HG03025 (cell line): ENCODE results near the gene ZBTB6.
"Not testable (repeated sequence)": the region's sequence is repeated elsewhere in the genome, so short reads cannot be mapped to it uniquely, and the experiment has no call there.

Source experiments
- ATAC-seq: cut with Tn5 transposase; IDR thresholded peaks from one replicate; pipeline ENCODE4 v1.9.1; 2021; ENCODE audit warnings: mild to moderate bottlenecking, moderate library complexity; ENCODE audit not compliant: unreplicated experiment, low FRiP score

The ZBTB6 gene

DNA sequence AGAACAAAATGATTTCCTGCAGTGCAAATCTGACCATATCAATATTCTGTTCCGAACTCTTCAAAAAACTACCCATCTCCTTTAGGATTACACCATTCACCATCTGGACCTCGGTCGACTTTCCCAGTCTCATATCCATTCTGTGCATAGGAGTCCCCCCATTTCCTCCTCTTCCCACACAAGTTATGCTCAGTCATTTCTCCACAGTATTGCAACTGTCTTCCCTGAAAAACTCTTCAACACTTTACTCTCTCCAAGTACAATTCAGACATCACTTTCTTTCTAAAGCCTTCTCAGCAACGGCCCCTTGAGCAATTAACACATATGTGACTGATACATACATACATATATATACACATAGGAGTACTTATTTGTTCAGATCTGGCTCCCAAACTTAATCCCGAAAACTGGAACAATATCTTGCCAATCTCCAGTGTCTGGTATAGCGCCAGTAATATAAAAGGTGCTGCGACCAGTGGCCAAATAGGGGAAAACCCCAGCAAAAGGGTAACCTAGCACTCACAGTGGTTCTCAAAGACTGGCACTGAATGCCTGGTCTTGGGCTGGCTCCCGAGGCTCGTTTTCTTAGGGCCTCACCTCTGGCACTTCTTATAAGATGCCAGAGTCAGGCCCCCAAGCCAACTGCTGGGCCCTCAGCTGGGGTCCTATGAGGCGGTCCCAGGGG lies 17.6 kb upstream of the ZBTB6 start:
- ATAC-seq = peak; percentile 11

DNA sequence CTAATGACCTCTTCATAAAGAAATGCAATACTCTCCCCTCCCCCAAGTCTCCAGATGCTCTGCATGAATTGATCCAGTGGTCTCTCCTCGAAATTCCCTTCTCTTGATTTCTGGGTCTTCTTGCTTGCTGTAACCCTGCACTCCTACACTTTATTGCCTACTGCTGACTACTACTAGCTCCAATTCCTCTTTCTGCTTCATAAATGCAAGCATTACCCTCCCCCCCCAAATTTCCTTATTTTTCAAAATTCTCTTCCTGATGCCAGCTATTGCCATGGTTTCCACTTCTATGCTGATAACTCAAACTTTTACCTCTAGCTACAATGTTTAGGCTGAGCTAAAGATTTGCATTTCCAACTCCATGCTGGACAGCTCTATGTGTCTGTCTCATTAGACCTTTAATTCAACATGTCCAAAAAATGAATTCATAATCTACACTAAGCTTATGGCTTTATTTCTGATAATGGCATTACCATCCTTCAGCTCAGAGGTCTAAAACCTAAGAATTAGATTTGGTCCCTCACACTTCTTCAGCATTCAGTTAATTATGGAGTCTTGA lies 16.8 kb upstream of the ZBTB6 start:
- no peak for ATAC-seq

DNA sequence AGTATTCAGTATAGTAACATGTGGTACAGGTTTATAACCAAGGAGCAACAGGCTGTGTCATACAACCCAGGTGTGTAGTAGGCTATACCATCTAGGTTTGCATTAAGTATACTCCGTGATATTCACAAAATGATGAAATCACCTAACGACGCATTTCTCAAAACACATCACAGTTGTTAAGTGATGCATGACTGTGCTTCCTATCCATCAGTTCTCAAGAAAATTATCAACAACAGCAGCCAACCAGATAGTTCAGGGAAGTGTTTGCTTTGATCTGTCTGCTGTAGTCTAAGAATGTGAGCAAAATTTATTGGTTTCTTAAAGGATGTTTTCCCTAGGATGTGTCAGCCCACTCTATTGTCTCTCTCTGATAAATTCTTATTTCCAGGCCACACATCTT lies 10.8 kb upstream of the ZBTB6 start:
- ATAC-seq = no peak

DNA sequence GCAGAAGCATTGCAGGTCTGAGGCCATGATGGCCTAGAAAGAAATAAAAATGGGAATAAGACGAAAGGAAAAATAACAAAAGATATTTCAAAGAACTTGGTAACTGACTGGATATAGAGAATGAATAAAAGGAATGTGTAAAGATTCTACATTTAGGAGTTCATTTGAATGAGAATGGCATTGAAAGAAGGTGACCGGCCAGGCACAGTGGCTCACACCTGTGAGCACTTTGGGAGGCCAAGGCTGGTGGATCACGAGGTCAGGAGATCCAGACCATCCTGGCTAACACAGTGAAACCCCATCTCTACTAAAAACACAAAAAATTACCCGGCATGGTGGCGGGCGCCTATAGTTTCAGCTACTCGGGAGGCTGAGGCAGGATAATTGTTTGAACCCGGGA lies 9.6 kb upstream of the ZBTB6 start:
- ATAC-seq = no peak

DNA sequence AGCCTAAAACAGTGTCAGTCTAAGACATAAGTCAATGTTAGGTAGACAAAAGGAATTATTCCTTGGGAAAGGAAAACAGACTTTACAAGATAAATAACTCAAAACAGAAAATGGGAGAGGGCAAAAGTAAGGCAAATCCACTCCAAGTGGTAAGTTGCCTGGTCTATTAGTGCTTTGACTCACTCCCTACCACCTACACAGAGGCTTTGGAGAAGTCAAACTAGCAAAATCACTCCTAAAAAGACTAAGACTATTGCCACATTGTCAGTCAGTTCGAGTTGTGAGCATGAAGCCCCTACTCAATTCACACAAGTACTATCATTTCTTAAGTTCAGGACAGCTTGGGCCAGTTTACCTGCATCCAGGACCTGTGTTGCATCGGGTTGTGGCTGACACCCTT lies 5.2 kb upstream of the ZBTB6 start:
- ATAC-seq = no peak

DNA sequence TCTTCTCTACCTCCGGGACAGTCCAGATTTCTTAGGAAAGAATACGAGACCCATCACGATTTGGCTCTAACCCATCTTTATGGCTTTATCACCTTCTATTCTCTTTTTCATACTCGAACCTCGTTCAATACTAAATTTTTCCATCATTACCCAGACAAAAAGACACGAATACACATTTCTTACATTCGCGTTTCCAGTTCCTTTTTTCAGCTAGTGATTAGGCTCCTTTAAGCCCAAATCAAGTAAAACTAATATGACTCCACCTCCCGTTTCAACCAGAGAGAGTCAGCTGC lies 506 bp downstream of the ZBTB6 start:
- no peak for ATAC-seq

DNA sequence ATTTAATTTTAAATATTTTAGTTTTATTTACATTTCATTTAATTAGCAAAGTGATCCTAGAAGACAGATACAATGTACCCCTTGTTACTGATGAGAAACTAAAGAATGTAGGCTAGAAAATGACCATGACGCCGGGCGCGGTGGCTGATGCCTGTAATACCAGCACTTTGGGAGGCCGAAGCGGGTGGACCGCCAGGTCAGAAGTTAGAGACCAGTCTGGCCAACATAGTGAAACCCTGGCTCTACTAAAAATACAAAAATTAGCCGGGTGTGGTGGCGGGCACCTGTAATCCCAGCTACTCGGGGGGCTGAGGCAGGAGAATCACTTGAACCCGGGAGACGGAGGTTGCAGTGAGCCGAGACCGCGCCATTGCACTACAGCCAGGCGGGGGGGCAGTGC lies 7.0 kb downstream of the ZBTB6 start:
- ATAC-seq = not testable (repeated sequence)

DNA sequence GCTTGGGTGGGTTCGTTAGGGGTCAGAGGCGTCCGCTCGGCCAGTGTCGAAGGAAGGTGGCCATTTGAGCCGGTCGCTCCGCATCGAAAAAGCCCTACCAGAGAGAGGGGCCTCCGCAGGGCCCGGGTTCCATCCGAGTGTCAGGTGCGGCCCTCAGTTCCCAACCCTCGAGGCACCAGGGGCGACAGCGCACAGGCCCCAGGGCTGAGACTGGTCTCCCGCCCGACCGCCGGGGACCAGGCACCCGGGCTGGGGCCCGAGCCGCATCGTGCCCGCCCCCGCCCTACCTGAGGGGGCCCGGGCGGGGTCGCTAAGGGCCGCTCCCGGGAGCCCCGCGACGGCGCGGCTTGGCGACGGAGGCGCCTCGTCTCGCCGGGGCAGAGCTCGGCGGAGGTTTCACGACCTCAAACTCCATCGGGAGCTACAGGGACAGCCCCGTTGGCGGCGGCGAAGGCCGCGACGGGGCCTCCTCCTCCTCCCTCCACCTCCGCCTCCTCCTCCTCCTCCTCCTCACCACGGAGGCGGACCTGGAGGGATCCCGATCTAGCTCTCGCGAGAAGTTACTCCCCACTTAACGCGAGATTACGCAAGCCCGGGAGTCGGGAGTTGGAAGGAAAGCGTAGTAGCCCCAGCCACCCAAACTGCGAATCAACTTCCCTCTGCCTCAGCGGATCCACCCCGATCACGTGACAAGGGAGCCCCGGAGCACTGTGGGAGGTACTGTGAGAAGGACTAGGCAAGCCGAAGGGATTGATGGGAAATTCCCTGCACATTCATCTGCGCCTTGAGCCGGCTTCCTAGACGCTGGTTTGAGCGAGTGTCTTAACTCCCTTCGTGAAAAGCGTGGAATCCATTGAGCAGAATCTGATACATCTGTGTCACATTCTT lies 8.1 kb downstream of the ZBTB6 start, which contains the start of gene RC3H2:
Gene RC3H2, minus strand, starts transcription at position 537 of the 888 bp plus-strand sequence. CDS start 7,850 bp downstream, outside the sequence.
- peak; percentile 79 for ATAC-seq

DNA sequence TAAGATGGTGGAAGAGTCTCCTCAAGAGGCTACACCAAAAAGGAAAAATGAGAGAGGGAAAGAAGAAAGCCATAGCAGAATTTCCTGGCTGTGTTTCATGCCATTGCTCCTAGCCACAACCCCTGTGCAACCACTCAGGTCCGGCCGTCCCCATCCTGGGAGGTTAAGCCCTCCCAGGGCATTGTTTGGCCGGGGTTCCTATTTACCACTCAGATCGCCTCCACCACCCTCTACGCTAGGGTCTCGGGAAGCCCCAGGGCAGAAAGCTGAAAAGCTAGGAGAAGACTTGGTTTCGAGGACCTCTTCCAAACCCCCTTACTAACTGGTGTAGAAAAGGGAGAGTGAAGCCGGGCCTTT lies 8.7 kb downstream of the ZBTB6 start:
- no peak for ATAC-seq

DNA sequence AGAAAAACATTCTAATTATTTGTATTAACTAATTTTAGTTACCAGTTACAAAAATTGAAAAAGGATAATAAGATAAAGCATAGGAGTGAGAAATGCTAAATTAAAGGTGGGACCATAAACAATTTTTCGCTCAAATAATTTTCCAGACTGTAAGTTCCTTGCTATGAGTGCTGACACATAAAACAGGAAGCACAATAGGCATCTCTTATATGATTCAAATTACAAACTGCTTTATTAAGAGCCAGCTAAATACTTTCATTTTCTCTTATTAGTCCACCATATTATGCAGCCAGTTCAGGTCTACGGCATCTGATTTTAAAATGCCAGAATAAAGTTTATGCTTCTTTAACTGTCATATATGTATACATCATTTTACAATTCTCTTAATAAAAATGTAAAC lies 12.3 kb downstream of the ZBTB6 start:
- no peak for ATAC-seq

DNA sequence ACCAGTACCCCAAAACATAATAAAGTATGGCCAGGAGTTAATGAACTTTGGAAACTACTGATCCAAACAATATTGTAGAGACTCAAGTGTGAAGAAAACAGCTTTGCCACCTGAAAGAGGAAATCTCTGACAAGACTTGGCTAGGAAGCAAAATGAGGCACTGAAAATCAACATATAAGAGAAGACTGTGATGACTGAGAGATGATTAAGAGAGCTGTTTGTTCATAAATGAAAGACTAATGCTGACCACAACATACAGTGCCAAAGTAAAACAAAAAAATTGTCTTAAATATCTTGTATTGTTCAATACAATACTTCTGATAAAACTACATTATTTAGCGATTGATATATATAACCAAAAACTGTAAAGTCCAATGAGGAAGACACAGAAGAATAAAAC lies 15.2 kb downstream of the ZBTB6 start:
- no peak for ATAC-seq

DNA sequence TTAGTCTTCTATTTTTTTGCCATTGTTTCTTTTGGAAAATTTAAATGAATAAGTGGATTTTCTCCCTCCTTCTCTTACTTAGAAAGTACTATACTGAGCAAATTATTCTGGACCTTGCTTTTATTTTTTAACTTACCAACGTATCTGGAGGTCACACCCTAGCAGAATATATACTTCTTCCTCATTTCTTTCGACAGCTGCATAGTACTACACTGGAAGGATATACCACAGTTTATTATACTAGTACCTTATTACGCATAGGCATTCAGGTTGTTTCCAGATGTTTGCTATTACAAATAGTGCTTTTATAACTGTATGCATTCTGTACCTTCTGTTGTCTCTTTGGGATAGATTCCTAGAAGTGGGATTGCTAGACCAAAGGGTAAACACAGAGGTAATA lies 24.6 kb downstream of the ZBTB6 start:
- ATAC-seq = no peak

DNA sequence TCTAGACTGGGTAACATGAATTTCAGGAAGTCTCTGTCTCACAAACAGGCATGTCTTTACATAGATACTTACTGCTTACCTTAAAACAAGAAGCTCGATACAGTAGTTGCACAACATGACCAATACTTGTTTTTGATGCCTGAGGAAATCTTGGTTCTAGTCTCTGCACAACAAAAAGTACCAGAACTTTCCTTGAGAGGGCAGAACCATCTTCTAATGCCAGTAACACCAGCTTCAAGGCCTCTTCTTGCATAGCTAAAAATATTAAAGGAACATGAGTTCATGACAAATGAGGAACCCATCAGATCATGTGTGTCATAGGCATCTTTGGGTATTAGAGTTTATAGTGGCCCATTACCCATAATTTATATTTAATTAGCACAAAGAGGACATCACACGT lies 30.0 kb downstream of the ZBTB6 start:
- no peak for ATAC-seq

DNA sequence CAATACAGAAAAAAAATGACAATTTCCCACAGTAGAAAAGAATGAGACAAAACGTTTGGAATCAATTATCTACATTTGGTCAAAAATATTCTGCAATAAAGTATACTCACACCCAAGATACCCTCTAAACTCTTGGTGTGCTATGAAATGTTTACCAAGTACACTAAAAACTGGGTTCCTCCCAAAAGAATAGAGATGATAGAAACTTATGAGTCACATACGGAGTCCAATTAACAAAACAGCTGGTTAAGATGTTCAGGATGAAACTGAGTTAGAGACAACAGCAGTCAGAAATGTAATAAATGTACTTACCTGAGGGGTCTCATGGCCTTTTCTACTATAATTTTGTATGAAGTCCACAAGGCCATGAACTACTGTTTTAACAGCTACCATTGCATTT lies 33.7 kb downstream of the ZBTB6 start:
- ATAC-seq = no peak

DNA sequence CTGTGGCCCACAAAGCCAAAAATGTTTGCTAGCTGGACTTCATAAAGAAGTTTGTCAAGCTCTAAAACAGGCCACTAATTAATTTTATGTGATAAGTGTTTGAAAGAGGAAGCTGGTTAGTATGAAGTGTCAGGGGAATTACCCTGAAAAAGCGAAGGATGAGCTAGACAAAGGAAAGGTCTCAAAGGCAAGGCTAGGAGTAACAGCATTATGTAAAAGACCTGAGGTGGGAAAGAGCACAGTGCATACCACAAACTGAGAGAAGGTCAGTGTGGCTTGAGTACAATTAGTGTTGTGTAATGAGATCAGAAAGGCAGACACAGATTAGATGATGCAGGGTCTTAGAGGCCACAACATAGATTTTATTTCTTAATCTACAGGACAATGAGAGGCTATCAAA lies 37.6 kb downstream of the ZBTB6 start:
- ATAC-seq = no peak

DNA sequence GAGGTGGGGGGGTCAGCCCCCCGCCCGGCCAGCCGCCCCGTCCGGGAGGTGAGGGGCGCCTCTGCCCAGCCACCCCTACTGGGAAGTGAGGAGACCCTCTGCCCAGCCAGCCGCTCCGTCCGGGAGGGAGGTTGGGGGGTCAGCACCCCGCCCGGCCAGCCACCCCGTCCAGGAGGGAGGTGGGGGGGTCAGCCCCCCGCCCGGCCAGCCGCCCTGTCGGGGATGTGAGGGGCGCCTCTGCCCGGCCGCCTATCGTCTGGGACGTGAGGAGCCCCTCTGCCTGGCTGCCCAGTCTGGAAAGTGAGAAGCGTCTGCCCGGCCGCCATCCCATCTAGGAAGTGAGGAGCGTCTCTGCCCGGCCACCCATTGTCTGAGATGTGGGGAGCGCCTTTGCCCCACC lies 45.8 kb downstream of the ZBTB6 start:
- ATAC-seq = not testable (repeated sequence)

DNA sequence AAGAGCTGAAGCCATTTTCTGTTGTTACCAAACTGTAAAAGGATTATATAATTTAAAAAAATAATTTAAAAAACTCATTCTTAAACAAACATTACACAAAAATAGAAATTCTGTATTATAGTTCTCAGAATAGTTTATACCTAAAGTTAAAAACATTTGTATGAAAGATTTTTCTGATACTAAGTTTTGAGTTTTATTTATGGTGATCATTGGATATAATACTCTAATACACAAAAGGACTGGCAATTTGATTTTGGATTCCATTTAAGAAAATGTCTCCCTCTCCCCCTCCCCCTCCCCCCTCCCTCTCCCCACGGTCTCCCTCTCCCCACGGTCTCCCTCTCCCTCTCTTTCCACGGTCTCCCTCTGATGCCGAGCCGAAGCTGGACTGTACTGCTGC lies 47.0 kb downstream of the ZBTB6 start:
- ATAC-seq = no peak

DNA sequence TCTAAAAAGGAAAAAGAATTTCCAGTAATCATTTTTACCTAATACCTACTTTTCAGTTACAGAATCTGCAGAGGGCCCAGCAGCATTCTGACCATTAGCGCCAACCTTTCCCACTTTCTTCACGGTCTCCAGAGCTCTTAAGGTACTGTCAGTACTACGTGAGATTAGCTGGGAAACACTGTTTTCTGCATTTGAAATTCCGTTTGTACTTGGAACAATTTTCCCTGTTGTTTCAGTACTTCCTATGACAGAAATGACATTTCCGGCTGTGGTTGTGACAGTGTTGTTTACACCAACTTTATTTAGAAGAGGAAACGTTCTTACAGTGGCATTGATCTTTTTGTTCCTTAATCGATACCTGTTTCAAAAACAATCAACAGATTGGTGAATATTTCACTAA lies 47.8 kb downstream of the ZBTB6 start:
- ATAC-seq = no peak

DNA sequence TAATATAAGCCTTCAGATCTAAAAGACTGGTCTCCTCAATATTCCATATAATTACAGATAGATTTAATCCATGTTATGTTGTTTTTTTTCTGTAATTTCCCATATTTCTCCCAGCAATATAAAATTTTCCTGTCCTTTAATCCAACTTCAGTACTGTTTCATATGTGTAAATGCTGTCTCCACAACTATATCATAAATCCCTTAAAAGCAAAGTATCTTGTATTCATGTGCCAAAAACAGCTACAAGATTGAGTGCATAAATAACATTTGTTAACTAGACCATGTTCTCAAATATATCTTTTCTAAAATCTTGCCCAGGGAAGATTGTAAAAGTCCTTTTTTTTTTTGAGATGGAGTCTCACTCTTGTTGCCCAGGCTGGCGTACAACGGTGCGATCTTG lies 49.7 kb downstream of the ZBTB6 start:
- ATAC-seq = no peak

DNA sequence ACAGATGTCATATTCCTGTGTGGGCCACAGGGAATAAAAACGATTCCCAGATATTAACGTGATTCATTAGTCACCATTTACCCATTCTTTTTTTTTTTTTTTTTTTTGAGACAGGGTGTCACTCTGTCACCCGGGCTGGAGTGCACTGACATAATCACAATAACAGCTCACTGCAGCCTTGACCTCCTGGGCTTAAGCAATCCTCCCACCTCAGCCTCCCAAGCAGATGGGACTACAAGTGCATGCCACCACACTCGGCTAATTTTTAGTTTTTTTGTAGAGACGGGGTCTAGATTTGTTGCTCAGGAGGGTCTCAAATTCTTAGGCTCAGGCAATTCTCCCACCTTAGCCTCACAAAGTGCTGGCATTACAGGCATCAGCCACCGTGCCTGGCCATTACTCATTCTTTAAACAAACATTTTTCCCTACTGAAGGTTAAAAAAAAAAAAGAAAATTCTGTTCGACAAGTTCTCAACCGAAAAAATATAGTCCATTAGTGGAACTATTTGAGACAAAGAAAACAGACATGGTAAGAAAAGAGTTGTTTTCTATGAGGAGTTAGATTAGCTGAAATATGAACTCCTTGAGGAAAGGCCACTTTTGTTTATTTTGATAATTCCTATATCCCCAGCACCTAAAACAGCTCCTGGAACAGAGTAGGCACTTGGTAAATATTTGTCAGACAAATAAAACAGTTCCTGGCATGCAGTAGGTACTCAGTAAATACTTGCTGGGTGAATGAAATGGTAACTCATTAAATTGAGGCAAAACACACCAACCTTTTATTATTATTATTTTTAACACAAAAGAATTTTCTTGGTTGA lies 52.6 kb downstream of the ZBTB6 start:
- ATAC-seq = no peak
